Thyroid gland (tissue), 4 donors: Measurements from ENCODE around the gene POC5.

Experiments
- CTCF ChIP-seq, 6 experiments: fragments of 200-600 bp in 3 of 6; fragments of 450-650 bp in 3 of 6; sonication (generic) in 3 of 6; IDR thresholded peaks; one replicate each; pipeline ENCODE4 v1.5.1; 2016 to 2019; ENCODE audit warnings: antibody characterized with exemption in 6 of 6, mild to moderate bottlenecking in 2 of 6, inconsistent platforms in 1 of 6, moderate library complexity in 1 of 6
- POLR2A ChIP-seq, 2 donors: fragments of 450-650 bp; IDR thresholded peaks; one replicate each; pipeline ENCODE4 v1.6.1; 2017; ENCODE audit warnings: antibody characterized with exemption in 2 of 2, mild to moderate bottlenecking in 2 of 2, moderate library complexity in 1 of 2

- no peak for TF ChIP-seq CTCF (IDR thresholded peaks at IDR 0.05)
- TF ChIP-seq POLR2A (IDR thresholded peaks at IDR 0.05), result no peak
Measured at GRCh38 chr5:75668977-75669689, 48.1 kb downstream of the POC5 start.
